A172 (cell line): ENCODE data around the gene MELK. TPM values are rescaled to one million over a fixed set of nuclear protein-coding genes. Genes with fewer than 3 reads are reported as not detected.

ENCODE experiments used
- total RNA-seq: library from RNA; depleted of rRNA; stranded (reverse); fragments of >200 nt; shearing (Covaris generic); gene quantifications from 2 replicates; pipeline ENCODE4 v1.2.3, GENCODE V29; 2014; rRNA removed

MELK gene
- total RNA-seq, 1 experiment from 2014 or later = 91.5 TPM

Other genes starting within 250 kb of the MELK start
- gene RNF38, start 172.6 kb upstream of the MELK start, total RNA-seq = 8.9 and 10.9 TPM in 2 replicates